Mesodermal cell (in vitro differentiated cells): ENCODE data around the gene CSRP2.

Experiments
- H3K27ac ChIP-seq: 2 replicates; pipeline ENCODE4 v1.7.0; 2013; ENCODE audit warnings: mild to moderate bottlenecking, low read depth, low read length, moderate library complexity; ENCODE audit not compliant: severe bottlenecking
- H3K36me3 ChIP-seq: 2 replicates; pipeline ENCODE4 v1.7.1; 2013; ENCODE audit warnings: mild to moderate bottlenecking, low read length, moderate library complexity; ENCODE audit not compliant: control insufficient read depth, insufficient read depth
- H3K4me1 ChIP-seq: one replicate; pipeline ENCODE4 v1.7.1; 2013; ENCODE audit warnings: mild to moderate bottlenecking, low read length; ENCODE audit not compliant: insufficient read depth, control insufficient read depth, poor library complexity, severe bottlenecking
- H3K4me3 ChIP-seq: 2 replicates; pipeline ENCODE4 v1.7.0; 2013; ENCODE audit warnings: low read length, control low read depth, mild to moderate bottlenecking; ENCODE audit not compliant: insufficient read depth, poor library complexity, severe bottlenecking; ENCODE audit errors: extremely low read depth
- H3K9me3 ChIP-seq: 2 replicates; pipeline ENCODE4 v1.7.1; 2013; ENCODE audit warnings: mild to moderate bottlenecking, low read length, moderate library complexity; ENCODE audit not compliant: control insufficient read depth
- WGBS, 2 experiments: methylation state at CpG; one replicate each; pipeline ENCODE4 v1.1.5; 2013; ENCODE audit warnings: missing lambda C conversion rate in 2 of 2; ENCODE audit not compliant: insufficient coverage in 2 of 2; 5-methylcytosine and 5-hydroxymethylcytosine counted together

The CSRP2 gene

GRCh38 chr12:76874491-76875190 is 4.2 kb downstream of the CSRP2 start:
- H3K4me3 ChIP-seq, result no peak overlapping the region
- H3K36me3 ChIP-seq, result peaks cover 19% of the 10 kb centered on the region
- peaks cover 11% of the 10 kb centered on the region for H3K4me1 ChIP-seq
- WGBS, 2 experiments, result 86 to 88% methylated on average over 4 to 7 of the region's 11 CpGs
- H3K27ac ChIP-seq, result no peak overlapping the region
- no peaks in the 10 kb centered on the region for H3K9me3 ChIP-seq

DNA sequence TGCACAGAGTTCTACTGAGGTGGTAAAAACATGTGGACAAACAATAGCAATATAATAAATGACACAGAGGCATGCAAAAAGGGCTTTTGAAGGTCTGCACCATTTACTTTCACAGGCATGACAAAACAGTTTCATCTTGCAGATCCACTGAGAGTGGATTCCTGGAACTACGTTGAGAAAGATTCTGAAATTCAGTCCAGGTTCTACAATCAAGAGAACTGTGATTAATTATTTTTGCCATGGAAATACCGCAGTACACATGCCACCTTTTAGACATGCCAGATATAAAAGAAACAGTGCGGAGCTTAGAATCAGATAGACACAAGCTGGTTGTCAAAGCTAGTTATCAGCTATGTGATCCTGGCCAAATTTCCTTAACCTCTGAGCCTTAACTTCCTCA is 4.8 kb downstream of the CSRP2 start:
- Histone ChIP-seq H3K9me3 (no peaks in the 10 kb centered on the region), H3K4me1 (peaks cover 13% of the 10 kb centered on the region), H3K4me3 (no peak overlapping the region), H3K36me3 (peaks cover 21% of the 10 kb centered on the region), H3K27ac (no peak overlapping the region)
- WGBS, 2 experiments, result 81 to 91% methylated on average over 3 of the region's 3 CpGs

DNA sequence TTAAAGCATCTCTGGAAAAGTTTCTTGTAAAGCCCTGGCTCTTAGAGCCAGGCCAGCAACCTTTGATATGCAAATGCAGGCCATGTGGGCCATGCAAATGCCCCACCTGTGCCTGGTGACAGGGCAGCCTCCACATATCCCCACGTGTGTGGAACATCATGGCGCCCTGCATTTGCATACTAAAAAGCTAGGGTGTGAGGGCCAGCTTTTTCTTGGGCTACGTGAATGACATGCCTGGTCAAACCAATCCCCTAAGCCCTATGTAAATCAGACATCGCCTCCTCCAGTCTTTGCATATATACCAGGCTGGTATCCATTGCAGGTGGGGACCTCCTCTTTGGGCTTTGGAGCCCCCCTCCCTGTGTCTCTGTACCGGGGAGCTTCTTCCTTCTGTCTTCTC is 6.4 kb downstream of the CSRP2 start:
- Histone ChIP-seq H3K4me1 (peaks cover 13% of the 10 kb centered on the region), H3K4me3 (no peak overlapping the region), H3K9me3 (no peaks in the 10 kb centered on the region), H3K36me3 (peaks cover 33% of the 10 kb centered on the region), H3K27ac (no peak overlapping the region)
- WGBS, 2 experiments, result 64 to 66% methylated on average over 4 to 5 of the region's 5 CpGs

DNA sequence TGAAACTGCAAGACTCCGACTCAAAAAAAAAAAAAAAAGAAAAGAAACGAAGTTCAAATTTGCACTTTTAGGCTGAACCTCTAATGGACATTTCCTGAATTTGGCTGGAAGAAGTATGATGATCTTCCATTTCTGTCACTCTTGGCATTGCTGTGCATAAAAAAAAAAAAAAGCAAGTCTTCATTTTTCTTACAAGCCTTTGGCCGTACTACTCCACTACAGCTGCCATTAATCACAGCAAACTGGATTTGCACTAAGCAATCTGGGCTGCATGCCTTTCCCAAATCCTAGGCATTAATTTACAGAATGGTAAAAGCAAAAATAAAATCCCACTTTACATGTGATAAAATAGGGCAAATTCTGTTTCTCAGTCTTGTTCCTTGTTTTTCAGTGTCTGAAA is 7.1 kb downstream of the CSRP2 start:
- Histone ChIP-seq H3K36me3 (peaks cover 33% of the 10 kb centered on the region), H3K4me3 (no peak overlapping the region), H3K4me1 (peaks cover 15% of the 10 kb centered on the region), H3K9me3 (no peaks in the 10 kb centered on the region), H3K27ac (no peak overlapping the region)
- WGBS, 2 experiments, result 93 to 100% methylated on average over 1 to 3 of the region's 3 CpGs

GRCh38 chr12:76871082-76871481 is 7.7 kb downstream of the CSRP2 start:
- no peaks in the 10 kb centered on the region for H3K9me3 ChIP-seq
- H3K4me1 ChIP-seq, result peaks cover 22% of the 10 kb centered on the region
- H3K27ac ChIP-seq, result no peak overlapping the region
- peaks cover 33% of the 10 kb centered on the region for H3K36me3 ChIP-seq
- no peak overlapping the region for H3K4me3 ChIP-seq
- WGBS, 2 experiments, result no CpG with 5 or more reads among the region's 2 CpGs

DNA sequence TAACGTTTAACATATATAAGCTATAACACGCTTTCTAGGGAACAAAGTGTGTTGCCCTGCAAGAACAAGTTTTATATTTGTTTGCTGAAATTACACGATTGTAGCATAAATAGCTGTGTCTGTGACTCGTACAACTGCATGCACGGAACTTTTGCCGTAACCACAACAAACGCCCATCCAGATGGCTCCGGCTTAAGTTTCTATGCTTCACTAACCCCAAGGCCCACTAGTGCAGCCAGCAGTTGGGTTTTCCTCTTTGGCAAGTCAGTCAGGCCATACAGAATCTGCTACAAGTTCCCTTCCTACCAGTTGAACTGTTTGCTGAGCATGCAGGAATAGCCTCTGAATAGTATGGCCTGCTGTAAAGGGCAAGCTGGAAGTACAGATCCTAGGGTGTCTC is 12.1 kb downstream of the CSRP2 start:
- Histone ChIP-seq H3K4me1 (peaks cover 45% of the 10 kb centered on the region), H3K9me3 (no peaks in the 10 kb centered on the region), H3K27ac (peak overlapping the region; percentile 70), H3K4me3 (no peak overlapping the region), H3K36me3 (peaks cover 41% of the 10 kb centered on the region)
- 91 to 100% methylated on average over 6 of the region's 8 CpGs for WGBS, 2 experiments

DNA sequence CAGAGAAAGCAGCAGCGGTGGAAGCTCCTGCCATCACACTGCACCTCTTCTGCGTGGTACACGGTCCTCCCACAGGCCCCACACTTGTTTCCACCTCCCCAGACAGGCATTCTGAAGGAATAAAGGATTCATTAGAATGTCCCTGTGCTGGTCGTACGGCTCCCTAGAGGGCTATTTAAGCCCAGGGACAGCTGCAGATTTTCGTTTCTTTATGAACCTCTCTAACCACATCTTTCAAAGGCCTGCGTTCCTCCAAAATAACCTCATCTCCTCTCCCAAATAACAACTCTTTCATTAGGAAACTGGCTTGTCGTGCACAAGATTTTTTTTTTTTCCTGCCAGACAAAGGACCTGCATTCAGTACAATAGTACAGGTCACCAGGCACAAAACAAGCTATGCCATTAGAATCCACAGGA is 12.7 kb downstream of the CSRP2 start:
- peak overlapping the region; percentile 70 for H3K27ac ChIP-seq
- no peak overlapping the region for H3K4me3 ChIP-seq
- H3K4me1 ChIP-seq, result peaks cover 45% of the 10 kb centered on the region
- WGBS, 2 experiments, result 66 to 72% methylated on average over 8 of the region's 8 CpGs
- H3K9me3 ChIP-seq, result no peaks in the 10 kb centered on the region
- peaks cover 45% of the 10 kb centered on the region for H3K36me3 ChIP-seq

- WGBS, 2 experiments, result no CpG with 5 or more reads among the region's 2 CpGs
- H3K36me3 ChIP-seq, result peaks cover 40% of the 10 kb centered on the region
- H3K4me3 ChIP-seq, result no peak overlapping the region
- peaks cover 38% of the 10 kb centered on the region for H3K4me1 ChIP-seq
- no peak overlapping the region for H3K27ac ChIP-seq
- H3K9me3 ChIP-seq, result no peaks in the 10 kb centered on the region
Observed at GRCh38 chr12:76864791-76865400, 13.9 kb downstream of the CSRP2 start.

DNA sequence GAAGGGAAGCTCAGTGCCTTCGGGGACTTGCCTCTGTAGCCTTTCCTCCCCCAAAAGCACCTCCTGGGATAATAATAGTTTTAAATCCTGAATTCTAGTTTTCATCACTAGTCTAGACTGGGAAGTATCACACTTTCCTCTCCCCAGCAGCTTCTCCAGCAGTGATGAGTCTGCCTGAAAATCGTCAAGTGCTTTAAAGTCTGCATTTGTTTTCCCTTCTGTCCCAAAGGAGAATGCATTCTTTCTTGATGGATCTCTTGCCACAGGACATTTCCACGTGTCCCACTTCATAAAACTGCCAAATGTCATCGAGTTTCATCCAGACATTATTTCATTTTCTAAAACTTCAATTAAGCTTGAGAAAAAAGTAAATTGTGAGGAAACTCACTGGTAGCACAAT is 15.0 kb downstream of the CSRP2 start:
- H3K4me3 ChIP-seq, result no peak overlapping the region
- H3K36me3 ChIP-seq, result peaks cover 47% of the 10 kb centered on the region
- H3K27ac ChIP-seq, result peak overlapping the region; percentile 63
- peaks cover 32% of the 10 kb centered on the region for H3K4me1 ChIP-seq
- WGBS, 2 experiments, result 50 to 68% methylated on average over 1 to 3 of the region's 4 CpGs
- H3K9me3 ChIP-seq, result no peaks in the 10 kb centered on the region

DNA sequence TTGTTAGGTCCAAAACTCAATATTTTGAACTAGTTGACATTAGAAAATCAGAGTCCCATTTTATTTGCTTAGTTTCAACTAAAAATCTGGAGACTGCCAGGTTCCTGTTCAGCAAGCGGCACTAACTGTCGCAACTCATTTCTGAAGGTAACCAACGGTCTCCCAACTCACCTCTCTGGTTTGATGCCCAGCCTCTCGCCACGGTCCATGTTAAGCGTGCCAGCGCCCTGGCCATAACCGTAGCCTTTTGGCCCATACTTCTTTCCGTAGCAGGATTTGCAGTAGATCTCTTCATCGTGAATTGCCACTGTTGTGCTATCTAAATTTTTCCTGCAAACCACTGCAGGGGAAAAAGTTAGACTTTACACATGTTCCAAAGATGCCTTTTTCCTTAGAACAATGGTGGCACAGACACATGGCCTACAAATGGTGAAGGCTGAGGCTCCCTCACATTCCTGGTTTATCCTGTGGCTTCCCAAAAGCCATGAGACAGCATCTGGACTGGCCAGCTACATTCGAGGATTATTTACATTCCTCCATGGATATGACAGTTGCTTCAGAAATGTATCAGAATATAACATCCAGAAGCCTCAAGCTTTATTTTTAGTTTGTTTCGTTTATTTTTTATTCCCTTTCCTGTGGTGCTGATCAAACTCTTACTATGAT is 15.7 kb downstream of the CSRP2 start:
- 97% methylated on average over 10 of the region's 12 CpGs for WGBS, 2 experiments
- peak overlapping the region; percentile 63 for H3K27ac ChIP-seq

DNA sequence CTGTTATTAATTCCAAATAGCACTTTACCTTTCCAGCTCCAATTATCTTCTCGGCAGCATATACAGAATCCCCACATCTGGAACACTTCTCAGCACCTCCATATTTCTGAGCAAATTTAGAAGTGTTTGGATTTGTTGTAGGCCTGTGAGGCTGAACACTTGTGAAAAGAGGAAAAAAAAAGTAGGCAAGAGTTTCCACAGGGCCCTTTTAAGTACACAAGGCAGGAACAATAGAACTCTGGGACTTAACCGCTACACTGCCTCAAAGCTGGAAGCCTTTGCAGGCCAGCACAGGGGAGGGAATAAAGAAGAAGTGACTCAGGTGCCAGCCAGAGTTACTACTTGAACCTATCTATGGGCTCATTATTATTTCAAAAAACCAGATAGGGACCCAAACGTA is 18.6 kb downstream of the CSRP2 start:
- peaks cover 65% of the 10 kb centered on the region for H3K36me3 ChIP-seq
- WGBS, 2 experiments, result 83% methylated on average over 2 of the region's 3 CpGs
- no peaks in the 10 kb centered on the region for H3K9me3 ChIP-seq
- H3K4me1 ChIP-seq, result peaks cover 22% of the 10 kb centered on the region
- no peak overlapping the region for H3K27ac ChIP-seq
- no peak overlapping the region for H3K4me3 ChIP-seq

More for the DNA sequence above, 15.7 kb downstream of the CSRP2 start:
- peaks cover 49% of the 10 kb centered on the region for H3K36me3 ChIP-seq
- no peak overlapping the region for H3K4me3 ChIP-seq
- H3K4me1 ChIP-seq, result peaks cover 32% of the 10 kb centered on the region
- H3K9me3 ChIP-seq, result no peaks in the 10 kb centered on the region
